GM12875 (cell line): ENCODE measurements around the gene OR8K3.

Source experiments
- H3K4me3 ChIP-seq: one replicate; pipeline ENCODE4 v1.5.1; 2011; ENCODE audit warnings: low read depth, low read length, control low read depth
- TF ChIP-seq, protein P1 (sequence below): IDR thresholded peaks from 2 replicates; pipeline ENCODE4 v1.5.1; 2011; ENCODE audit warnings: low read depth, mild to moderate bottlenecking, control low read depth, inconsistent platforms, low read length, moderate library complexity, borderline replicate concordance; ENCODE audit not compliant: insufficient read depth

OR8K3 gene

DNA sequence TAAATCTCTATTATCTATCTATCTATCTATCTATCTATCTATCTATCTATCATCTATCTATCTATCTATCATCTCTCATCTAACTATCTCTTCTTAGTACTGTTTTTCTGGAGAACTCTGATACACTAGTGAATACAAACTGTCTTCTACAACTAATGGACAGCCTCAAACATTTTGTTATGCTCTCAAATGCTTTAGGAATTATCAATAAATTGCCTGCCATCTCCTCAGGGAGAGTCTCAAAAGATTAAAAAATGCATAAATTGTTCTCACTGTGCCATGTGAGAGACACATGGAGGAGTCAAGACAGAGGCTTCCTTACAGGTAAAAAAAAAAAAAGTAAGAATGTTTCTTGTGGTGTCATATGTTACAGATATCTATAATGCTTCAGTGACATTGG lies at the start of gene OR8K3:
TSS of gene OR8K3 (plus strand) at position 301 of the 400 bp plus-strand sequence. CDS start 3,163 bp downstream, outside the sequence.
- TF ChIP-seq, protein P1, sequence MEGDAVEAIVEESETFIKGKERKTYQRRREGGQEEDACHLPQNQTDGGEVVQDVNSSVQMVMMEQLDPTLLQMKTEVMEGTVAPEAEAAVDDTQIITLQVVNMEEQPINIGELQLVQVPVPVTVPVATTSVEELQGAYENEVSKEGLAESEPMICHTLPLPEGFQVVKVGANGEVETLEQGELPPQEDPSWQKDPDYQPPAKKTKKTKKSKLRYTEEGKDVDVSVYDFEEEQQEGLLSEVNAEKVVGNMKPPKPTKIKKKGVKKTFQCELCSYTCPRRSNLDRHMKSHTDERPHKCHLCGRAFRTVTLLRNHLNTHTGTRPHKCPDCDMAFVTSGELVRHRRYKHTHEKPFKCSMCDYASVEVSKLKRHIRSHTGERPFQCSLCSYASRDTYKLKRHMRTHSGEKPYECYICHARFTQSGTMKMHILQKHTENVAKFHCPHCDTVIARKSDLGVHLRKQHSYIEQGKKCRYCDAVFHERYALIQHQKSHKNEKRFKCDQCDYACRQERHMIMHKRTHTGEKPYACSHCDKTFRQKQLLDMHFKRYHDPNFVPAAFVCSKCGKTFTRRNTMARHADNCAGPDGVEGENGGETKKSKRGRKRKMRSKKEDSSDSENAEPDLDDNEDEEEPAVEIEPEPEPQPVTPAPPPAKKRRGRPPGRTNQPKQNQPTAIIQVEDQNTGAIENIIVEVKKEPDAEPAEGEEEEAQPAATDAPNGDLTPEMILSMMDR, result no peak
- no peak within 1 kb of the TSS for H3K4me3 ChIP-seq

GRCh38 chr11:56271092-56271491 lies 43.9 kb upstream of the OR8K3 start:
- no peak overlapping the region for H3K4me3 ChIP-seq
- TF ChIP-seq, protein P1, result no peak

- TF ChIP-seq, protein P1, result no peak
Observed at GRCh38 chr11:56273854-56274253, 41.1 kb upstream of the OR8K3 start, which contains the start of gene OR5T1. OR5T1 (plus strand) TSS chr11:56274154; CDS start chr11:56275639, 1,485 bp downstream.

DNA sequence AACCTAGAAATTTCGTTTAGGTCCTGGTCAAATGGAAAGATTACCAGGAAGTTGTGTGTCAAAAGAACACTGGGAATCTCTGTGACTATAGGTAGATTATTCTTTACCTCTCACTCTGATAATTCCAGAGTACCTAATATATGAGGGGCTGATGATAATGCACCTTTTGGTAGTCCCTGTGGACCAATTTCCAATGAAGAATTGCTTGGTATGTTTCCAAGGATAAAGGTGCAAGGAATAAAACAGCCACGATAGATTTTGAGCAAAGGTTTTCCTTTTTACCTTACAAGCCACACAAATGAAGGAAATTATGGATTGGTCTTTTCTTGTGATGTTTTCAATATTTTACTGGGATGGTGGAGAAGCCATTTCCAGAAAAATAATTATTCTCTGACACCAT lies 22.8 kb upstream of the OR8K3 start, which contains the start of gene OR8H1:
TSS of gene OR8H1 (minus strand) at position 101 of the 400 bp plus-strand sequence. CDS start 1,192 bp downstream, outside the sequence.
- no peak within 1 kb of the TSS for H3K4me3 ChIP-seq
- TF ChIP-seq, protein P1, result no peak

More at GRCh38 chr11:56273854-56274253, 41.1 kb upstream of the OR8K3 start, which contains the start of gene OR5T1:
- no peak within 1 kb of the TSS for H3K4me3 ChIP-seq

- H3K4me3 ChIP-seq, result no peak overlapping the region
- TF ChIP-seq, protein P1, result no peak
Observed at GRCh38 chr11:56296898-56297297, 18.0 kb upstream of the OR8K3 start.

DNA sequence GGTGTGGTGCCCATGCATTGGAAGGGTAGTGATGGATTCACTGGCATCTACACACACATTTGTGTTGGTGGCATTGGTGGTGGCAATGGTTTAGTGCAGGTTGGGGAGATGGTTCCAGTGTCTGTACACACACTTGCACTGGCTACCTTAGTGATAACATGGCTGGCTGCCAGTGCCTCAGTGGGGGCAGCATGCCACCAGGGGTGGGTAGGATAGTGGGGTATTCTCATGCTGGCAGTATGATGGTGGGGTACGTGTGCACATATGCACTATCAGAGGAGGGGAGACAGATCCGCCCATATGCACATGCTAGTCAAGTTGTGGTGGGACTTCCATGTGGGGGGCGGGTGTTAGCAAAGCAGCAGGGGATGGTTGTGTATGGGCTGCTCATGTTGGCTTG lies 7.1 kb upstream of the OR8K3 start:
- no peak overlapping the region for H3K4me3 ChIP-seq
- TF ChIP-seq, protein P1, result no peak

DNA sequence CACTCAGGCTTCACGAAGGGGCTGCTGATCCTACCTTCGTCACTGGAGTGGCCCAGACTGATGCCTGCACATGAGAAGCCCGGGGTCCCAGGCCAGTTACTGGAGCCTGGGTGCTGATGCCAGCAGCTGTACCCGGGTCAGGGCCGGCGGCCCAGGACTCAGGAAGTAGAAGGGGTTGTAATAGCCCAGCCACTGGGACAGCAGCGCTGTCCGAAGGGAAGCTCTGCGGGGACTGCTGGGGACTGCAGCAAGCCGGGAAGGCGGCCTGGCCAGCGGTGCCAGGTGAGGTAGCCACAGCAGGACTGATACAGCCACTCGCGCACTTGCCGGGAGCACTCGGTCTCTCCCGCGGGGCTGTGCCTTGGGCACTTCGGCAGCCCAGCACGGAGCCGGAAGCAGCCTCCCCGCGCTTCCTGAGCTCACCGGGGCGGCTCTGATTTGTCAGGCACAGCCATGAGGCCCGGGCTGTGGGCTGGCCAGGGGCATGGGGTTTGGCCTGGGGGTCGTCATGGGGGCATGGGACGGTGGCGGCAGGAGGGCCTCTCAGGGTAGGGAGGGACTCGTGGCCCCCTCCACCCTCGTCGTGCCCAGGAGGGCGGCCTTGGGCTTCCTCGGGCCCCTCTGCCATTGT lies 17.0 kb downstream of the OR8K3 start:
- H3K4me3 ChIP-seq, result no peak overlapping the region
- TF ChIP-seq, protein P1, result no peak
